Astrocyte of the cerebellum (primary cell): ENCODE measurements around the gene ZBTB5.

ENCODE experiments used
- DNase-seq: peaks from one replicate; pipeline ENCODE4 v3.0.0-alpha.2; 2011; ENCODE audit warnings: low read depth
- H3K4me3 ChIP-seq: 2 replicates; pipeline ENCODE4 v1.5.1; 2011; ENCODE audit warnings: mild to moderate bottlenecking, low read depth, low read length, moderate library complexity
- in situ Hi-C: cut with HindIII; loops from 2 replicates; pipeline ENCODE4 v1.10.0; 2017; ENCODE audit warnings: low sequenced_read_pairs
- TF ChIP-seq, protein P1 (sequence below): IDR thresholded peaks from 2 replicates; pipeline ENCODE4 v1.5.1; 2012; ENCODE audit warnings: low read length, low read depth, moderate library complexity, mild to moderate bottlenecking; ENCODE audit errors: missing control alignments

The ZBTB5 gene

DNA sequence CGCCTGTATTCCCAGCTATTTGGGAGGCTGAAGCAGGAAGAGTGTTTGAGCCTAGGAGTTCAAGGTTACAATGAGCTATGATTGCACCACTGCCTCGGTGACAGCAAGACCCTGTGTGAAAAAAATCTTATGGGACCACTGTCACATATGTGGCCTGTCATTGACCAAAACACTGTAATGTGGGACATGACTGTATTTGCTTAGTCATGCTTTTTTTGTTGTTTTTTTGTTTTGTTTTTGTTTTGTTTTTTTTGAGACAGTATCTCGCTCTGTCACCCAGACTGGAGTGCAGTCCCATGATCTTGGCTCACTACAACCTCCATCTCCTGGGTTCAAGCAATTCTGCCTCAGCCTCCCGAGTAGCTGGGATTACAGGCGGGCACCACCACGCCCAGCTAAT, 34.0 kb upstream of the ZBTB5 start:
- in situ Hi-C loops = no loop called here
- TF ChIP-seq, protein P1, sequence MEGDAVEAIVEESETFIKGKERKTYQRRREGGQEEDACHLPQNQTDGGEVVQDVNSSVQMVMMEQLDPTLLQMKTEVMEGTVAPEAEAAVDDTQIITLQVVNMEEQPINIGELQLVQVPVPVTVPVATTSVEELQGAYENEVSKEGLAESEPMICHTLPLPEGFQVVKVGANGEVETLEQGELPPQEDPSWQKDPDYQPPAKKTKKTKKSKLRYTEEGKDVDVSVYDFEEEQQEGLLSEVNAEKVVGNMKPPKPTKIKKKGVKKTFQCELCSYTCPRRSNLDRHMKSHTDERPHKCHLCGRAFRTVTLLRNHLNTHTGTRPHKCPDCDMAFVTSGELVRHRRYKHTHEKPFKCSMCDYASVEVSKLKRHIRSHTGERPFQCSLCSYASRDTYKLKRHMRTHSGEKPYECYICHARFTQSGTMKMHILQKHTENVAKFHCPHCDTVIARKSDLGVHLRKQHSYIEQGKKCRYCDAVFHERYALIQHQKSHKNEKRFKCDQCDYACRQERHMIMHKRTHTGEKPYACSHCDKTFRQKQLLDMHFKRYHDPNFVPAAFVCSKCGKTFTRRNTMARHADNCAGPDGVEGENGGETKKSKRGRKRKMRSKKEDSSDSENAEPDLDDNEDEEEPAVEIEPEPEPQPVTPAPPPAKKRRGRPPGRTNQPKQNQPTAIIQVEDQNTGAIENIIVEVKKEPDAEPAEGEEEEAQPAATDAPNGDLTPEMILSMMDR = no peak
- DNase-seq = no peak
- no peak overlapping the region for H3K4me3 ChIP-seq

DNA sequence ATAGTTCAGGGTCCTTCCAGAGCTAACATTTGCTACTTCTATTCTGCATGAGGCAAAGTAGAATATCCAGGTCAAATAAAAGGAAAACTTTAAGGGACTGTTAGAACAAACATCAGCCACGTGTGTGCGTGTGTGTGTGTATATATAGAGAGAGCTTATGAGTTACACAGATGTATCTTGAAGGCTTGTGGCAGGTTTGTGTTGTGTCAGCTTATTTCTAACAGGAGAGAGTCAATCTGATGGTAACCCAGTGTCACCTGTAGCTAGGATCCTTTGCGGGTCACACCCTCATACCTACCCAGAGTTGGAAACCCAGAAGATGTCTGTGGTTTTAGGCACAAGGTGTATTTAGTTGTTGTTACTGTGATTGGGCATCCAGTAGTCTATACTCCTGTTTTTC, 33.2 kb upstream of the ZBTB5 start:
- in situ Hi-C loops = no loop called here
- no peak for DNase-seq
- TF ChIP-seq, protein P1 = no peak

DNA sequence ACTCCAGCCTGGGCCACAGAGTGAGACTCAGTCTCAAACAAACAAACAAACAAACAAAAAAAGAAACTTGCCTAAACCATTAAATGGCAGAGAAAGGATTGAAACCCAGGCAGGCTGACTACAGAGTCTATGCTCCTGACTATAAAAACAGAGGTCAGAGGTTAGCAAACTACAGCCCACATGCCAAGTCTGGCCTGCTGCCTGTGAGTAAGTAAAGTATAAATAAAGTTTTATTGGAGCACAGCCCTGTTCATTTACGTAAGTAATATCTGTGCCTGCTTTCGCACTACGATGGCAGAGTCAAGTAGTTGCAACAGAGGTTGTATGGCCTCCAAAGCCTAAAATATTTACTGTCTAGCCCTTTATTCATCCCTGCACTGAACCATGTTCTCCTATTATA, 32.1 kb upstream of the ZBTB5 start:
- TF ChIP-seq, protein P1 = no peak
- DNase-seq = no peak
- in situ Hi-C loops = no loop called here
- H3K4me3 ChIP-seq = no peak overlapping the region

More for the DNA sequence above, 33.2 kb upstream of the ZBTB5 start:
- H3K4me3 ChIP-seq = no peak overlapping the region

DNA sequence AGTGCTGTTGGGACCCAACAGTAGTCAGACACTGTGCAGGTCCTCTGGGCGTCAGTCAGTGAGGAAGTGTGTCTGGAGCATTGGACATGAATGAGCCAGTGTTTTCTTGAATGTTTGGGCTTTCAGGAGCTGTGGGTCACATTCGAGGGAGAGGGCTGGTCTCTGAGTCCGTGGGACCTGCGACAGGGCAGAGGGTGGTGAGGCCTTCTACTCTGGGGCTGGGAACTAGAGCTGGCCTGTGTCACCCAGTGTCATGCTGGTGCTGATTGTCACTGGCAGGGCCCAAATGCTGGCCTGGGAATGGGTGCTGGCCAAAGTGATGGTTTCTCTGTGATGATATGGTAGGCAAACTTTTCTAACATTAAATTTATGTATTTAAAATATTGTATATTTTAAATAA, 30.8 kb upstream of the ZBTB5 start:
- no peak for DNase-seq
- TF ChIP-seq, protein P1 = no peak
- no peak overlapping the region for H3K4me3 ChIP-seq
- in situ Hi-C loops = no loop called here

DNA sequence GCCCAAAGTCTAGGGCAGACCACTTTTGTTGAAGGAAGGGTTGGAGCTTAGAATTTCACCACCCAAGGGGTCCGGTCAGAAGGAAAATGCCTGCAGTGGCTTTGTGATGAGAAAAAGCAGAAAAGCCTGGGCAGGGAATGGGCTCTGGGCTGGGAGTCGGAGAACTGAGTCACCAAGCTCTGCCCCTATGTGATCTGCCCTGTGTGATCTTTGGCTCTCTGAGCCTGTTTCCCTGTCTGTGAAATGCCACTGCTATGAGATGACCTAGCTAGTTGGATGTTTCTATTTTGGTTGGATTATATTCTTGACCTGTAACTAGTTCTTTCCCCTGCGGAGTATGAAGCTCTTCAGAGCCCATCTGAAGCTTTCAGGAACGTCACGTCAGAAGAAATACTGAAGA, 30.3 kb upstream of the ZBTB5 start:
- TF ChIP-seq, protein P1 = no peak
- in situ Hi-C loops = no loop called here
- no peak for DNase-seq
- no peak overlapping the region for H3K4me3 ChIP-seq

DNA sequence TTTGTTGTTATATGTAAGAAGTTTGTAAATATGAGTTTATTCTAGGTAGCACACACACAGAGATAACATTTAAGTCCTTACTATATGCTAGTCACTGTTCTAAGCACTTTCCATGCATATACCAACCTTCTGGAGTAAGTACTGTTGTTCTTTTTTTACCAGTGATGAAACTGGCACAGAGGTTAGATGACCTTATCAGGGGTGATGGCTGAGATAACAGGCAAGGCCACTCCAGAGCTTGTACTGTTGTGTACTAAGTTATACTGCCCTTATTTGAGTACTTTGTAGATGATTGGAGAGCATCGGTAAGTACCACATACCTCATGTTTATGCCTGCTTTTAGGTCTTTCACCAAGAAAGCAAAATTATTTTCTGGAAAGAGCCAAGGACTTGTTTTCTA, 26.7 kb upstream of the ZBTB5 start:
- TF ChIP-seq, protein P1 = no peak
- in situ Hi-C loops = no loop called here
- no peak overlapping the region for H3K4me3 ChIP-seq
- DNase-seq = no peak
